Thyroid gland (tissue), 4 donors: Measurements from ENCODE around the gene KAT5.

Experiments used
- POLR2A ChIP-seq, 2 donors: fragments of 450-650 bp; IDR thresholded peaks; one replicate each; pipeline ENCODE4 v1.6.1; 2017; ENCODE audit warnings: antibody characterized with exemption in 2 of 2, mild to moderate bottlenecking in 2 of 2, moderate library complexity in 1 of 2
- TF ChIP-seq, protein P1 (sequence below), 6 experiments: fragments of 200-600 bp in 3 of 6; fragments of 450-650 bp in 3 of 6; sonication (generic) in 3 of 6; IDR thresholded peaks; one replicate each; pipeline ENCODE4 v1.5.1; 2016 to 2019; ENCODE audit warnings: antibody characterized with exemption in 6 of 6, mild to moderate bottlenecking in 2 of 6, inconsistent platforms in 1 of 6, moderate library complexity in 1 of 6

DNA sequence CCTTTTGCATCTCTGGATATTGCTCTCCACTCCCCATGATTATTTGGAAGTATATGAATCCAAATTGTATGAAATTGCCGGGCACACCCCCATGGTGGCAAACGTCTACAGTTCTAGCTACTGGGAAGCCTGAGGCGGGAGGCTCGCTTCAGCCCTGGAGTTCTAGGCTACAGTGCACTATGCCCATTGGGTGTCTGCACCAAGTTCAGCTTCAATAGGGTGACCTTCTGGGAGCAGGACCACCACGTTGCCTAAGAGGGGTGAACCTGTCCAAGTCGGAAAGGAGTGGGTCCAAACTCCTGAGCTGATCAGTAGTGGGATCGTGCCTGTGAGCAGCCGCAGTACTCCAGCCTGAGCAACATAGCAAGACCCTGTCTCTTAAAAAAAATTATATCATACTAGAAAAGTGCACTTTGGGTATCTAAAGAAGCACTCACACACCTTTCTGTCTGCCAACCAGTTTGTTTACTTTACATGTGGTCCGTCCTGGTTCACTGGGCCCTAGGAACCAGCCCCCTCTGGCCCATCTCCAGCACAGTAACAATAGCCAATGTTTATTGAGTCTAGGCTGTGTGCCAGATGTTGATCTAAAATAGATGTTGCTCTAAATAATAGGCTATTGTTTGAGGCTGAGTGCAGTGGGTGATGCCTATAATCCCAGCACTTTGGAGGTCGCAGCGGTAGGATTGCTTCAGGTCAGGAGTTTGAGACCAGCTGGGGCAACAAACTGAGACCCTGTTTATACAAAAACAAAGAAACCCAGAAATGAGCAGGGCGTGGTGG is 16.4 kb upstream of the KAT5 start:
- TF ChIP-seq, protein P1, sequence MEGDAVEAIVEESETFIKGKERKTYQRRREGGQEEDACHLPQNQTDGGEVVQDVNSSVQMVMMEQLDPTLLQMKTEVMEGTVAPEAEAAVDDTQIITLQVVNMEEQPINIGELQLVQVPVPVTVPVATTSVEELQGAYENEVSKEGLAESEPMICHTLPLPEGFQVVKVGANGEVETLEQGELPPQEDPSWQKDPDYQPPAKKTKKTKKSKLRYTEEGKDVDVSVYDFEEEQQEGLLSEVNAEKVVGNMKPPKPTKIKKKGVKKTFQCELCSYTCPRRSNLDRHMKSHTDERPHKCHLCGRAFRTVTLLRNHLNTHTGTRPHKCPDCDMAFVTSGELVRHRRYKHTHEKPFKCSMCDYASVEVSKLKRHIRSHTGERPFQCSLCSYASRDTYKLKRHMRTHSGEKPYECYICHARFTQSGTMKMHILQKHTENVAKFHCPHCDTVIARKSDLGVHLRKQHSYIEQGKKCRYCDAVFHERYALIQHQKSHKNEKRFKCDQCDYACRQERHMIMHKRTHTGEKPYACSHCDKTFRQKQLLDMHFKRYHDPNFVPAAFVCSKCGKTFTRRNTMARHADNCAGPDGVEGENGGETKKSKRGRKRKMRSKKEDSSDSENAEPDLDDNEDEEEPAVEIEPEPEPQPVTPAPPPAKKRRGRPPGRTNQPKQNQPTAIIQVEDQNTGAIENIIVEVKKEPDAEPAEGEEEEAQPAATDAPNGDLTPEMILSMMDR (IDR thresholded peaks at IDR 0.05): no peak
- no peak for TF ChIP-seq POLR2A (IDR thresholded peaks at IDR 0.05)
